ENCODE measurements around the gene CYP11A1. TPM values are rescaled to one million over a fixed set of nuclear protein-coding genes. Genes with fewer than 3 reads are reported as not detected.

Gene CYP11A1
- total and polyA plus RNA-seq, 3 experiments from 2014 or later: not detected

DNA sequence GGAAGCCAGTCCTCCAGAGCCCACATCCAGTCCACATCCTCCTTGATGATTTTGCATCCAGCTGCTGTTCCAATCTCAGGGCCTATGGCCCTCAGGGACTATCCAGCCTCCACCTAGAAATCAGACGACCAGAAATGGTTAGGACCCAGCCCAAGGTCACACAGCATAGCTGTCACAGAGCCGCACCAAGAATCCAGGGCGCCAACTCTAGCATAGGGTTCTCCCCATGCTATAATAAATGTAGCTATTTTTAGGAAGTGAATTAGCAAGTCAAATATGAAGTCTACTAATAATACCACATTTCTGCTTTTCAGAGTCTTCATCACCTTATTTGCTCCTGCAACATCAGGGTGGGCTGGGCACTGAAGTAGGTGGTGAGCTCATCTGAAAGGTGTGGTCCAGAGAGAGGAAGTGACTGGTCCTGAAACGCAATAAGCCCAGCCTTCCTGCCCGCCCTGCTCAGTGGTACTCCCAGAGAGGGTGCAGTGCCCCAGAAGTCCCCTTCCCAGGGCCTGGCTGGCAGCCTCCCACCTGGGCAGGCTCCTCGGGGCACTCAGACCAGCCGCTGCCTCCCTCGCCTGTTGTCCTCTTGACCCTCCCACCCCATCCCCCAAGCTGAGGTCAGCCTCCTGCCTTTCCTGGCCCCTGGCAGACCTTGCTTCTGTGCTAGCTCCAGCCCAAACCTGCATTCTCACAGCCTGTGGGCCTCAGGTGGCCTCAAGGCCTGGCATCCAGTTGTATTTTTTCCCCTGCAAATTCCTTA is 17.6 kb upstream of the CYP11A1 start:
- no peaks in the 10 kb centered on the region for H3K36me3 Mint-ChIP-seq
- peaks cover 23 to 37% (median 26%) of the 10 kb centered on the region in 3 donors for H3K4me1 Mint-ChIP-seq
- CTCF ChIA-PET: interaction anchor here (1.5 to 6.1 kb wide), 9 partner anchors 9 to 69 kb away, joined by 3 to 163 read pairs (median 11); partner anchors contain the start of gene SEMA7A
- Histone ChIP-seq H3K9me3 (ENCODE audit: low read length) (no peaks in the 10 kb centered on the region), H3K4me3 (ENCODE audit: low read length) (no peak overlapping the region), H3K27ac (ENCODE audit: low read depth, low read length) (peak overlapping the region; percentile 32), H3K36me3 (ENCODE audit: insufficient read depth, low read length) (no peaks in the 10 kb centered on the region), H3K27me3 (ENCODE audit: insufficient read depth, low read length, poor library complexity, severe bottlenecking) (no peaks in the 10 kb centered on the region), H3K4me1 (ENCODE audit: insufficient read depth, low read length) (peaks cover 36% of the 10 kb centered on the region)
- H3K27ac Mint-ChIP-seq: peak overlapping the region; percentile 92 to 98 (median 95)
- H3K4me3 Mint-ChIP-seq: peak overlapping the region in 6 of 7 donors; percentile 5 to 73 (median 48)
- POLR2A ChIA-PET: interaction anchor here (0.6 to 1.7 kb wide), 9 partner anchors 15 to 337 kb away, joined by 3 to 9 read pairs (median 3); no protein-coding TSS in a partner anchor
- peaks cover 0 to 3% of the 10 kb centered on the region in 2 donors for H3K27me3 Mint-ChIP-seq
- no peaks in the 10 kb centered on the region for H3K9me3 Mint-ChIP-seq
- peak in 4 of 5 donors; percentile 31 to 80 (median 40) for DNase-seq

DNA sequence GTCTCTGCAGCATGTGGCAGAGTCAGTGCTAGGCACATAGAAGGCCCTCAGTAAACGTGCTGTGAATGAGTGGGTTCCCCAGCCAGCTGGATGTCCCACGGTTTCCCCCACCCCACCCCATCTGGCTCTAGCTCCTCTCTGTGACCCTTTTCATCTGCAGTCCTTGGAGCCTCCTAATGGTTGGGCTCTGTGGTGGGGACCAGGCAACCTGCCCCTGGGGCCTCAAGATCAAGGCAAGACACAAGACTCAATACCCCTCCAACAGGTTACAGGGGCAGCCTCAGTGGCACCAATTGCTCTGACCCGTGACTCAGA is 17.1 kb upstream of the CYP11A1 start:
- peak overlapping the region in 5 of 7 donors; percentile 38 to 73 (median 72) for H3K4me3 Mint-ChIP-seq
- no peaks in the 10 kb centered on the region for H3K9me3 Mint-ChIP-seq
- H3K4me3 ChIP-seq (ENCODE audit: low read length): no peak overlapping the region
- H3K27ac ChIP-seq (ENCODE audit: low read depth, low read length): peak overlapping the region; percentile 4
- no peaks in the 10 kb centered on the region for H3K36me3 Mint-ChIP-seq
- ChIA-PET CTCF (interaction anchor here (1.5 to 6.1 kb wide), 9 partner anchors 9 to 70 kb away, joined by 3 to 163 read pairs (median 11); partner anchors contain the start of gene SEMA7A), POLR2A (interaction anchor here (0.7 to 1.7 kb wide), 7 partner anchors 17 to 336 kb away, joined by 3 to 5 read pairs (median 3); no protein-coding TSS in a partner anchor)
- peaks cover 0 to 3% of the 10 kb centered on the region in 2 donors for H3K27me3 Mint-ChIP-seq
- peaks cover 23 to 37% (median 26%) of the 10 kb centered on the region in 3 donors for H3K4me1 Mint-ChIP-seq
- no peaks in the 10 kb centered on the region for H3K9me3 ChIP-seq (ENCODE audit: low read length)
- DNase-seq: no peak
- H3K36me3 ChIP-seq (ENCODE audit: insufficient read depth, low read length): no peaks in the 10 kb centered on the region
- H3K27ac Mint-ChIP-seq: peak overlapping the region; percentile 92 to 98 (median 95)
- H3K4me1 ChIP-seq (ENCODE audit: insufficient read depth, low read length): peaks cover 36% of the 10 kb centered on the region
- H3K27me3 ChIP-seq (ENCODE audit: insufficient read depth, low read length, poor library complexity, severe bottlenecking): no peaks in the 10 kb centered on the region

DNA sequence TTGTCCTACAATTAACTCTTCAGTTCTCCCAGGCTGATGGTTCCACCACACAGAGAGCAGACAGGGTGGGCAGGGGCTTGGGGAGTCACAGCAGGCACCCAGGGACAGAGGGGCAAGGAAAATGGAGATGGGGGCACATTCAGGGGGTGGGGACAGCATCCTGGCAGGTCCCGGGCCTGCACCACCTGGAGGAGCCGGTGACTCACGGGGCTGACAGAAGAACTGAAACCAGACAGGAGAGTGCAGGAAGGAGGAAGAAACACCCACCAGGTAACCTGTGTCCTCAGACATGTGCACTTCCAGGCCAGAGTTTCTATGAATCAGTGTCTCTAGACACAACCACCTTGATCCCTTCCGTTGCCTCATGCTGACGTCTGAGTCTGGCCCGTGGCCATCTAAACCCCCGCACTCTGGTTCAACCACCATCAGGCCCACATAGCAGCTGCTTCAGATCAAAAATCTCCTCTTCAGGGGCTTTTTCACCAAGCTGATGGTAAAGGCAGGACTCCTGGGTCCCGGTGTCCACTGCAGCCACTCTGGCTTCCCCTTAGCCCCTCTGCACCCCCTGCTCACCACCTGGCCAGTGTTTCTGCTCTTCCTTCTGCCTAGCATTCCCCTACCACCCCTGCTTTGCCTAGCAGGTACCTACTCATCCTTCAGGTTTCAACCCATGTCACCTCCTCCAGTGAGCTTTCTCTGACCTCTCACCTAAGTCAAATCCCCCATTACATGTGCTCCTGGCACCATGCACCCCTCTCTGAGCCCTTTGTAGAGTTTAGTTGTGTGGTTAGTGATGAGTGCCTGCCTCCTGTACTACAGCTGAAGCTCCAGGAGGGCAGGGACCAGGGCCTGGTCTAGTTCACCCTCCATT is 16.5 kb upstream of the CYP11A1 start:
- Histone ChIP-seq H3K36me3 (ENCODE audit: insufficient read depth, low read length) (no peaks in the 10 kb centered on the region), H3K27me3 (ENCODE audit: insufficient read depth, low read length, poor library complexity, severe bottlenecking) (no peaks in the 10 kb centered on the region), H3K4me3 (ENCODE audit: low read length) (no peak overlapping the region), H3K9me3 (ENCODE audit: low read length) (no peaks in the 10 kb centered on the region), H3K4me1 (ENCODE audit: insufficient read depth, low read length) (peaks cover 36% of the 10 kb centered on the region), H3K27ac (ENCODE audit: low read depth, low read length) (peak overlapping the region; percentile 4)
- peak; percentile 22 to 78 (median 48) for DNase-seq
- peak overlapping the region; percentile 92 to 98 (median 95) for H3K27ac Mint-ChIP-seq
- H3K9me3 Mint-ChIP-seq: no peaks in the 10 kb centered on the region
- H3K4me3 Mint-ChIP-seq: peak overlapping the region in 6 of 7 donors; percentile 11 to 73 (median 48)
- CTCF ChIA-PET: interaction anchor here (1.5 to 6.1 kb wide), 9 partner anchors 8 to 70 kb away, joined by 3 to 163 read pairs (median 11); partner anchors contain the start of gene SEMA7A
- peaks cover 0 to 3% of the 10 kb centered on the region in 2 donors for H3K27me3 Mint-ChIP-seq
- H3K36me3 Mint-ChIP-seq: no peaks in the 10 kb centered on the region
- POLR2A ChIA-PET: interaction anchor here (1.0 to 1.7 kb wide), 5 partner anchors 17 to 191 kb away, joined by 3 to 5 read pairs (median 3); no protein-coding TSS in a partner anchor
- peaks cover 23 to 37% (median 26%) of the 10 kb centered on the region in 3 donors for H3K4me1 Mint-ChIP-seq

DNA sequence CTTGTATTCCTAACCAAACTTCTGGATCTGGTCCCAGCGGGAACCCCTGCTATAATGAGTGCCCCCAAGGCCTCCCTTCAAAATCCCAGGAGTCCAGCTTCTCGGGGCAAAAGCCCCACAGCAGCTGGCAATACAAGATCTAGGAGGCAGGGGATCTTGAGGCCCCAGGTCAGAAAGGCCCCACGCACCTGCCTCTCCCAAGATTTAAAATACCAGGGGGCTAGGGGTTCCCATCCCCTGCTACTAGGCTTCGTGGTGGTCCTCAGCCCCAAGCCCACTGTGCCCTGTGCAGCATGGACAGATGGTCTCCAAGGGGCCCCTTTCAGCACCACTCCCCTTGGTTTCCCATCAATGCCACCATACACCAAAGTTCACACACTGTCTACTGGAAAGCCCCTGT is 15.8 kb upstream of the CYP11A1 start:
- Mint-ChIP-seq H3K4me1 (peaks cover 23 to 37% (median 26%) of the 10 kb centered on the region in 3 donors), H3K27me3 (peaks cover 0 to 3% of the 10 kb centered on the region in 2 donors), H3K4me3 (peak overlapping the region in 2 of 7 donors; percentile 67 to 73), H3K36me3 (no peaks in the 10 kb centered on the region), H3K27ac (peak overlapping the region; percentile 87 to 98 (median 94)), H3K9me3 (no peaks in the 10 kb centered on the region)
- no peak overlapping the region for H3K27ac ChIP-seq (ENCODE audit: low read depth, low read length)
- H3K27me3 ChIP-seq (ENCODE audit: insufficient read depth, low read length, poor library complexity, severe bottlenecking): no peaks in the 10 kb centered on the region
- H3K9me3 ChIP-seq (ENCODE audit: low read length): no peaks in the 10 kb centered on the region
- CTCF ChIA-PET: interaction anchor here (0.7 to 6.1 kb wide), 14 partner anchors 10 to 251 kb away, joined by 3 to 163 read pairs (median 6); partner anchors contain the start of genes CYP11A1 and SEMA7A
- POLR2A ChIA-PET: interaction anchor here (1.5 kb wide), 1 partner anchor 56 kb away, joined by 5 read pairs; no protein-coding TSS in a partner anchor
- no peaks in the 10 kb centered on the region for H3K36me3 ChIP-seq (ENCODE audit: insufficient read depth, low read length)
- H3K4me3 ChIP-seq (ENCODE audit: low read length): no peak overlapping the region
- no peak for DNase-seq
- H3K4me1 ChIP-seq (ENCODE audit: insufficient read depth, low read length): peaks cover 36% of the 10 kb centered on the region

DNA sequence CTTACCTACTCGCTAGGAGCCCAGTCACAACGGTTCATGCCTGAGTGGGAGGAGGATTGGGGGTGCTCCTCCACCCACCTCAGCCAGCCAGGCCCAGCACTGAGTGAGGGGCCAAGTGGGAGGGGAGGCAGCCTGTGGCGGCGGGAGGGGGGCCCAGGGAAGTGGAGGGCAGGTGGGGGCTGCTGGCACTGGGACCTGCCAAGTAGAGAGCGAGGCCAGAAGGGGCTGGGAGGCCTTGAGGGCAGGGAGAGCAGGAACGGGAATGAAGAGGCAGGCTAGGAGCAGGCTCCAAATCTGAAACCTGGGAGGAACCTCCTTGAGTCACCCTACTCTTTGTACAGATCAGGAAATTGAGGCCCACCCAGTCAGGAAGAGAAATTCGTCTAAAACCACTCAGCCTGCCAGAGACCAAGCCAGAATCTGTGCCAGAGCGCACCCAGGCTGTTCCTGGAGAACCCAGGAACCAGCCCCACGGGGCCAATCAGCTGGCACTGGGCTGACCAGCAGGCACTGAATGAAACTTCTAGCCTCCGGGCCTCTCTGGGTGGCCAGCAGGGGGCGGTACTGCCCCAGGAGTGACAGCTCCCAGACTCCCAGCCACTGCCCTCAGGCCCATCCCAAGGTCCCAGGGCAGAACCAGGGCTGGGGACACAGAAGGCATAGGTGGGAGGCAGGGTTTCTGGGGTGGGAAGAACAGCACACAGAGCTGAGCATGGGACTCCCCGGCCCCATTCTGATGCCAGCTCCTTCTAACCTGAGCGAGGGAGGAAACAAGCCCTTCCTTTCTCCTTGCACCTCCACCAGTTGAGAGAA is 14.8 kb upstream of the CYP11A1 start:
- DNase-seq: peak; percentile 67 to 83 (median 74)
- no peak overlapping the region for H3K4me3 ChIP-seq (ENCODE audit: low read length)
- Mint-ChIP-seq H3K9me3 (no peaks in the 10 kb centered on the region), H3K4me3 (no peak overlapping the region), H3K27me3 (peaks cover 0 to 3% of the 10 kb centered on the region in 2 donors), H3K36me3 (no peaks in the 10 kb centered on the region), H3K4me1 (peaks cover 23 to 37% (median 26%) of the 10 kb centered on the region in 3 donors), H3K27ac (peak overlapping the region in 6 of 8 donors; percentile 4 to 87 (median 66))
- POLR2A ChIA-PET: interaction anchor here (0.5 to 1.5 kb wide), 4 partner anchors 8 to 57 kb away, joined by 3 to 5 read pairs (median 4); no protein-coding TSS in a partner anchor
- no peak overlapping the region for H3K27ac ChIP-seq (ENCODE audit: low read depth, low read length)
- no peaks in the 10 kb centered on the region for H3K36me3 ChIP-seq (ENCODE audit: insufficient read depth, low read length)
- CTCF ChIA-PET: interaction anchor here (0.6 to 6.1 kb wide), 28 partner anchors 9 to 252 kb away, joined by 3 to 163 read pairs (median 5); partner anchors contain the start of genes CYP11A1, SEMA7A and UBL7
- H3K9me3 ChIP-seq (ENCODE audit: low read length): no peaks in the 10 kb centered on the region
- no peaks in the 10 kb centered on the region for H3K27me3 ChIP-seq (ENCODE audit: insufficient read depth, low read length, poor library complexity, severe bottlenecking)
- H3K4me1 ChIP-seq (ENCODE audit: insufficient read depth, low read length): peaks cover 36% of the 10 kb centered on the region

DNA sequence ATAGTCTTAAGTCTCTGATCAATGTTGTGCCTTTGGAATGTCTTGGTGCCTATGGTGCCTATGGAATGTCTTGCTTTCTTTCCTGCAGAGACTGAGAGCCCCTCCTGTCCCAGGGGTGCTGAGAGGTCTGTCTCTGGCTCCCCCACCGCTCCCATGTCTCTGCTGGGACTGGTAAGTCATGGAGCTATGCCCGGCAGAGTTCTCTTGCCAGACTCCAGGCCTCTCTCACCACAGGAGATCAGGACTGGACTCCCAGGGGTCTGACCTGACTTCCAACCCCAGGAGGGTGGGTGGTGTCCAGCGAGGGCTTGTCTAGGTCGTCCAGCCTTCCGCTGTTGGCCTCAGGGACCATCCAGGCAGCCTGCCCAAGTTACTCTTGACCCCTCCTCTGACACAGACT is 14.0 kb upstream of the CYP11A1 start:
- Mint-ChIP-seq H3K27me3 (peaks cover 0 to 3% of the 10 kb centered on the region in 2 donors), H3K4me3 (no peak overlapping the region), H3K27ac (no peak overlapping the region), H3K36me3 (no peaks in the 10 kb centered on the region), H3K4me1 (peaks cover 23 to 37% (median 26%) of the 10 kb centered on the region in 3 donors), H3K9me3 (no peaks in the 10 kb centered on the region)
- Histone ChIP-seq H3K36me3 (ENCODE audit: insufficient read depth, low read length) (no peaks in the 10 kb centered on the region), H3K27me3 (ENCODE audit: insufficient read depth, low read length, poor library complexity, severe bottlenecking) (no peaks in the 10 kb centered on the region), H3K27ac (ENCODE audit: low read depth, low read length) (no peak overlapping the region), H3K4me1 (ENCODE audit: insufficient read depth, low read length) (peaks cover 36% of the 10 kb centered on the region), H3K9me3 (ENCODE audit: low read length) (no peaks in the 10 kb centered on the region), H3K4me3 (ENCODE audit: low read length) (no peak overlapping the region)
- CTCF ChIA-PET: interaction anchor here (1.2 to 6.1 kb wide), 11 partner anchors 8 to 167 kb away, joined by 3 to 163 read pairs (median 10); partner anchors contain the start of genes SEMA7A and UBL7
- no peak for DNase-seq
- POLR2A ChIA-PET: interaction anchor here (0.6 kb wide), 1 partner anchor 91 kb away, joined by 3 read pairs; no protein-coding TSS in a partner anchor

DNA sequence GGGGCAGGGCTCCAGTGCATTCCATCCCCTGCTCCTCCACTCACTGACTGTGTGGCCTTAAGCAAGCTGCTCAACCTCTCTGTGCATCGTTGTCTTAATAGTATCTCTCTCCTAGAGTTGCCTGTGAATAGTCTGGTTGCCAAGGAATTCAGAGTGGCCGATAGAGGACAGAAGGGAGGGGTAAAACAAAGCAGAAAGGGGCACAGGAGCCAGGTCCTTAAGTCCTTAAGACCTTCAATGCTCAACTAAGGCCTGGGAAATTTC is 13.7 kb upstream of the CYP11A1 start:
- no peak for DNase-seq
- Mint-ChIP-seq H3K27ac (no peak overlapping the region), H3K9me3 (no peaks in the 10 kb centered on the region), H3K36me3 (no peaks in the 10 kb centered on the region), H3K27me3 (peaks cover 0 to 3% of the 10 kb centered on the region in 2 donors), H3K4me1 (peaks cover 23 to 37% (median 26%) of the 10 kb centered on the region in 3 donors), H3K4me3 (no peak overlapping the region)
- Histone ChIP-seq H3K9me3 (ENCODE audit: low read length) (no peaks in the 10 kb centered on the region), H3K36me3 (ENCODE audit: insufficient read depth, low read length) (no peaks in the 10 kb centered on the region), H3K4me1 (ENCODE audit: insufficient read depth, low read length) (peaks cover 32% of the 10 kb centered on the region), H3K4me3 (ENCODE audit: low read length) (no peak overlapping the region), H3K27me3 (ENCODE audit: insufficient read depth, low read length, poor library complexity, severe bottlenecking) (no peaks in the 10 kb centered on the region), H3K27ac (ENCODE audit: low read depth, low read length) (no peak overlapping the region)
- CTCF ChIA-PET: interaction anchor here (1.2 to 6.1 kb wide), 9 partner anchors 8 to 167 kb away, joined by 3 to 163 read pairs (median 13); partner anchors contain the start of genes SEMA7A and UBL7
- POLR2A ChIA-PET: interaction anchor here (0.6 kb wide), 1 partner anchor 92 kb away, joined by 3 read pairs; no protein-coding TSS in a partner anchor

Measured in CD8-positive, alpha-beta memory T cell (primary cell).